Kidney (tissue), 14 donors: Measurements from ENCODE around the gene SUMO4. TPM values are rescaled to one million over a fixed set of nuclear protein-coding genes. Genes with fewer than 3 reads are reported as not detected.

Experiments
- DNase-seq, 5 donors: peaks; one replicate each; pipeline ENCODE4 v3.0.0-alpha.2; 2013 to 2020
- FAIRE-seq: peaks from 2 replicates; lab custom pipeline; 2012; peaks lifted over from hg19 to GRCh38; lab: Jason Lieb, UNC
- H3K27ac ChIP-seq, 2 donors: one replicate each; pipeline ENCODE4 v1.7.0; 2013; ENCODE audit warnings: low read depth in 2 of 2, low read length in 2 of 2, inconsistent platforms in 1 of 2
- H3K27me3 ChIP-seq: one replicate; pipeline ENCODE4 v1.7.1; 2013; ENCODE audit warnings: low read length, inconsistent platforms; ENCODE audit not compliant: control insufficient read depth, insufficient read depth
- H3K36me3 ChIP-seq, 3 donors: one replicate each; pipeline versions ENCODE4 v1.7.0 to v1.7.1; 2013; ENCODE audit warnings: low read length in 3 of 3, control low read depth in 1 of 3, inconsistent platforms in 1 of 3; ENCODE audit not compliant: insufficient read depth in 3 of 3, control insufficient read depth in 2 of 3
- H3K4me1 ChIP-seq, 3 donors: one replicate each; pipeline versions ENCODE4 v1.7.0 to v1.7.1; 2013; ENCODE audit warnings: low read length in 3 of 3, inconsistent platforms in 1 of 3, low read depth in 1 of 3; ENCODE audit not compliant: control insufficient read depth in 2 of 3, insufficient read depth in 2 of 3
- H3K4me3 ChIP-seq, 3 donors: one replicate each; pipeline versions ENCODE4 v1.7.0 to v1.8.1; 2013; ENCODE audit warnings: low read length in 3 of 3, control low read depth in 1 of 3, inconsistent platforms in 1 of 3
- H3K9ac ChIP-seq, 3 donors: one replicate each; pipeline versions ENCODE4 v1.7.0 to v1.7.1; 2013; ENCODE audit warnings: low read length in 3 of 3, control low read depth in 1 of 3, inconsistent platforms in 1 of 3
- H3K9me3 ChIP-seq, 3 donors: one replicate each; pipeline versions ENCODE4 v1.7.0 to v1.7.1; 2013; ENCODE audit warnings: low read length in 3 of 3, control low read depth in 1 of 3, inconsistent platforms in 1 of 3; ENCODE audit not compliant: control insufficient read depth in 2 of 3, insufficient read depth in 1 of 3
- CTCF ChIP-seq: IDR thresholded peaks from 3 replicates; pipeline ENCODE4 v1.5.1; 2012; ENCODE audit warnings: mild to moderate bottlenecking, moderate library complexity, borderline replicate concordance; ENCODE audit not compliant: insufficient read depth; ENCODE audit errors: extremely low read depth
- intact Hi-C: fragments of 100-400 bp; cut with DNase I; formaldehyde crosslinking; loops from one replicate; pipeline ENCODE4 v1.11.1; 2022
- polyA plus RNA-seq: library from polyadenylated mRNA; stranded (reverse); fragments of 350-450 nt; fragmentation: Illumina TruSeq; extraction: RNeasy Lipid Tissue Mini Kit (QIAGEN cat#74804); gene quantifications from one replicate; pipeline ENCODE4 v1.2.3, GENCODE V29; 2014; ENCODE audit warnings: low read depth, low replicate concordance; ENCODE audit not compliant: insufficient read depth
- total RNA-seq: library from RNA; stranded (reverse); fragmentation: NEBNext Ultra II Directional; extraction: Animal tissue kit (Norgen Biotek cat#: 25700); gene quantifications from one replicate; pipeline ENCODE4 v1.2.1, GENCODE V29; 2021
- donor health status: control.
- donor health status: control.
- donor health status: control.
- donor health status: control.
- donor health status: control.
- donor health status: DM: yes; HTN: yes; CAD: no.
- donor health status: Normal renal cell carcinoma (clear cell type).

Gene SUMO4
- total and polyA plus RNA-seq, 2 donors from 2014 or later: 1.9 TPM; not detected in 1

GRCh38 chr6:149387779-149388512 lies 12.1 kb upstream of the SUMO4 start:
- intact Hi-C loops: no loop called here
- TF ChIP-seq CTCF: no peak
- no peak for FAIRE-seq

GRCh38 chr6:149389509-149390297 lies 10.4 kb upstream of the SUMO4 start:
- TF ChIP-seq CTCF: no peak
- Histone ChIP-seq H3K4me1 (no peaks in the 10 kb centered on the region), H3K9me3 (no peaks in the 10 kb centered on the region), H3K36me3 (peaks cover 0 to 4% (median 0%) of the 10 kb centered on the region in 3 donors), H3K27ac (no peak overlapping the region), H3K9ac (no peak overlapping the region), H3K27me3 (no peaks in the 10 kb centered on the region), H3K4me3 (no peak overlapping the region)
- intact Hi-C loops: no loop called here
- FAIRE-seq: no peak
- no peak for DNase-seq

More at GRCh38 chr6:149387779-149388512, 12.1 kb upstream of the SUMO4 start:
- no peaks in the 10 kb centered on the region for H3K4me1 ChIP-seq
- no peak overlapping the region for H3K4me3 ChIP-seq
- H3K9ac ChIP-seq: no peak overlapping the region
- H3K27me3 ChIP-seq: no peaks in the 10 kb centered on the region
- no peak for DNase-seq
- H3K27ac ChIP-seq: no peak overlapping the region
- H3K9me3 ChIP-seq: no peaks in the 10 kb centered on the region
- peaks cover 0 to 4% (median 0%) of the 10 kb centered on the region in 3 donors for H3K36me3 ChIP-seq

GRCh38 chr6:149392093-149392492 lies 8.0 kb upstream of the SUMO4 start:
- H3K4me3 ChIP-seq: no peak overlapping the region
- H3K9me3 ChIP-seq: no peaks in the 10 kb centered on the region
- intact Hi-C loops: no loop called here
- FAIRE-seq: no peak
- no peaks in the 10 kb centered on the region for H3K27me3 ChIP-seq
- no peak overlapping the region for H3K27ac ChIP-seq
- peaks cover 0 to 4% (median 0%) of the 10 kb centered on the region in 3 donors for H3K36me3 ChIP-seq
- no peak for DNase-seq
- no peaks in the 10 kb centered on the region for H3K4me1 ChIP-seq
- no peak overlapping the region for H3K9ac ChIP-seq
- TF ChIP-seq CTCF: no peak
